ENCODE results near the gene ACOXL.

The ACOXL gene

DNA sequence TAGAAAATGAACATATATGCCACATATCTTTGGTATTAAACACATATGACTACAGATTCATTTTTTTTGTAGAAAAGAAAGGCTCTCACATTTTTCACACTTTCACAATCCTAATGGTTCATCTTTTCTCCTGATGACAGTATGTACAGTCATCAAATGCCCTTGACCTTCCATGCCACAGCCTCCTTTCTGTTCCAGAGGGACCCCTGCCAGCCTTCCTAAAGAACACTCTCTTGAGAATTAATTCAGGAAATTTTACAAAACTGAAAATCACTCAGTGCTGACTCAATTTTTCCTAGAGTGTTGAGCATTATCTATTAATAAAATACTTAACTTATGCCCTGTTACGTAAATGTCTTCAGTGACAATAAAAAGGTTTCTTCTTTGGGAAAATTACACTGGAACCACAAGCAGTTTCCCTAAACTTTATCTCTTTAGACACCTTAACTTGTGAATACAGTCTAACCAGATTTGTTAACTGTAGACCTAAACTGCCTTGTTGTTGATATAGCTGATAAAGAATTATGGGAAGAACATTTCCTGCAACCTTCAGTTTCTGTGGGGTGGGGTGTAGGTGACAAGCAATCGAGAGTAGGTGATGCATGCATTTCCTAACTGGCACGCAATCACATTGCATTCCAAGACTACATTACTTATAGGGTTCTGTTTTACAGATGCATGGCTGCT, 15.3 kb upstream of the ACOXL start:
- no peak for DNase-seq (ENCODE audit: low read depth)
- H3K4me3 ChIP-seq (ENCODE audit: low read depth, low read length): no peak overlapping the region

DNA sequence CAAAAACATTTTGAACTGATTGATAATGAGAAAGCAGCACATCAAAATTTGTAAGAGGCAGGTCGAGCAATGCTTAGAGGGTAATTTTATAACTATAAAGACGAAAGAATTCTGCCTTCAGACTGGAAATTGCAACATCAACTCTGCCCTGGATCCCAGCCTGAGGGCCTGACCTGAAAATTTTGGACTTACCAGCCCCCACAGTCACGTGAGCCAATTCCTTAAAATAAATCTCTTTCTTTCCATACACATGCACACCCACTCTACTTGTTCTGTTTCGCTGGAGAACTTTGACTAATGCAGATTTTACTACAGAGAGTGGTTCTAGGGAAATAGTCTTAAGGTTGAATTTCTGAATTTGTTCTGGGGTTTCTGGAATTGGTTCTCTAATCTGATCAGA, 14.6 kb upstream of the ACOXL start:
- DNase-seq (ENCODE audit: low read depth): no peak
- H3K4me3 ChIP-seq (ENCODE audit: low read depth, low read length): no peak overlapping the region
- TF ChIP-seq, protein P1, sequence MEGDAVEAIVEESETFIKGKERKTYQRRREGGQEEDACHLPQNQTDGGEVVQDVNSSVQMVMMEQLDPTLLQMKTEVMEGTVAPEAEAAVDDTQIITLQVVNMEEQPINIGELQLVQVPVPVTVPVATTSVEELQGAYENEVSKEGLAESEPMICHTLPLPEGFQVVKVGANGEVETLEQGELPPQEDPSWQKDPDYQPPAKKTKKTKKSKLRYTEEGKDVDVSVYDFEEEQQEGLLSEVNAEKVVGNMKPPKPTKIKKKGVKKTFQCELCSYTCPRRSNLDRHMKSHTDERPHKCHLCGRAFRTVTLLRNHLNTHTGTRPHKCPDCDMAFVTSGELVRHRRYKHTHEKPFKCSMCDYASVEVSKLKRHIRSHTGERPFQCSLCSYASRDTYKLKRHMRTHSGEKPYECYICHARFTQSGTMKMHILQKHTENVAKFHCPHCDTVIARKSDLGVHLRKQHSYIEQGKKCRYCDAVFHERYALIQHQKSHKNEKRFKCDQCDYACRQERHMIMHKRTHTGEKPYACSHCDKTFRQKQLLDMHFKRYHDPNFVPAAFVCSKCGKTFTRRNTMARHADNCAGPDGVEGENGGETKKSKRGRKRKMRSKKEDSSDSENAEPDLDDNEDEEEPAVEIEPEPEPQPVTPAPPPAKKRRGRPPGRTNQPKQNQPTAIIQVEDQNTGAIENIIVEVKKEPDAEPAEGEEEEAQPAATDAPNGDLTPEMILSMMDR (IDR thresholded peaks at IDR 0.05; ENCODE audit: control insufficient read depth, extremely low read depth, insufficient read depth): no peak

More for the DNA sequence above, 15.3 kb upstream of the ACOXL start:
- TF ChIP-seq, protein P1 (IDR thresholded peaks at IDR 0.05; ENCODE audit: control insufficient read depth, extremely low read depth, insufficient read depth): no peak

DNA sequence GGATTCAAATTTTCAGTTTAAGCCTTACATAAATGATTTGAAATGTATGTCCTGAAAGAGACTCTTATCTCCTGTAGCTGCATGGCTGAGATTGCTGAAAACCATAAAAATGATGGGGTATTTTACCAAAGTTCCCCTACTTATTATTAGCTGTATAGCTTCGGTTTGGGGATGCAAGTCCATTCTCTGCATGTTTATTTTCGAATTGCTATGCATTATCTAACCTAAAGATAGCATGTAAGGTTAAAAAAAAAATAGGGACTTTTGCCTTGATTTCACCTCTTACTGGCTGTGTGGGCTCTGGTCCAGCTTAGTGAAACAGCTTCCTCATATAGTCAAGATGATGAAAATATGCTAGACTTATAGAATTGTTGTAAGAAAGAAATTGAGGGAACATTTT, 14.0 kb upstream of the ACOXL start:
- DNase-seq (ENCODE audit: low read depth): no peak
- no peak overlapping the region for H3K4me3 ChIP-seq (ENCODE audit: low read depth, low read length)
- TF ChIP-seq, protein P1 (IDR thresholded peaks at IDR 0.05; ENCODE audit: control insufficient read depth, extremely low read depth, insufficient read depth): no peak

DNA sequence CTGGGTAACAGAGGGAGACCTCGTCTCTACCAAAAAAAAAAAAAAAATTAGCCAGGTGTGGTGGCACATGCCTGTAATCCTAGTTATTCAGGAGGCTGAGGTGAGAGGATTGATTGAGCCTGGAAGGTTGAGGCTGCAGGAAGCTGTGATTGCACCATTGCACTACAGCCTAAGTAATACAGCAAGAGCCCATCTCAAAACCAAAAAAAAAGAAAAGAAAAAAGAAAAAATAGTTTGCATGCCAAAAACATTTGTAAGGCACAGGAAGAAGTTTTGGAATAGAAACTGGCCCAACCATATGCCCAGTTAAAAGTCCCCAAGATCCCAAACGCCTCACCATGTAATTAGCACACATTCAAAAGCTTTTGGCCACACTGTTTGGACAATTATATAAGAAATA, 13.4 kb upstream of the ACOXL start:
- H3K4me3 ChIP-seq (ENCODE audit: low read depth, low read length): no peak overlapping the region
- TF ChIP-seq, protein P1 (IDR thresholded peaks at IDR 0.05; ENCODE audit: control insufficient read depth, extremely low read depth, insufficient read depth): no peak
- no peak for DNase-seq (ENCODE audit: low read depth)

DNA sequence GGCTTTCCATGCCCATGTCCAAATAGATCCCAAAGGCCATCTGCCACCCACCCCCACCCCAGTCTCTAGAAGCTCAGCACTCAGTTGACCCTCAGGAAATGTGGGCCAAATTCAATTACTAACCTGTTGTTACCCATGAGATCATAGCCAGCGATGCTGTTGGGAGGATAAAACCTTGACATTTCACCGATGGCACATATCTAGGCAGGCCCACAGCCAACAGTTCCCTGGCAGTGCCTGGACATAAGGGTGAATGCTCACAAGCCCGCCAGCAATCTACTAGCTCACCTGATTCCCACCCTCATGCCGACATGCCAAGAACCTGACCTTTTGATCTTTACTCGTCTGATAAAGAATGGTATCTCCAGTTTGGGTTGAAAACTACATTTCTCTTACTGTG, 11.8 kb upstream of the ACOXL start:
- H3K4me3 ChIP-seq (ENCODE audit: low read depth, low read length): no peak overlapping the region
- TF ChIP-seq, protein P1 (IDR thresholded peaks at IDR 0.05; ENCODE audit: control insufficient read depth, extremely low read depth, insufficient read depth): no peak
- DNase-seq (ENCODE audit: low read depth): no peak

- DNase-seq (ENCODE audit: low read depth): no peak
- TF ChIP-seq, protein P1 (IDR thresholded peaks at IDR 0.05; ENCODE audit: control insufficient read depth, extremely low read depth, insufficient read depth): no peak
- H3K4me3 ChIP-seq (ENCODE audit: low read depth, low read length): no peak overlapping the region
Measured at GRCh38 chr2:110724820-110725219, 7.6 kb upstream of the ACOXL start.

DNA sequence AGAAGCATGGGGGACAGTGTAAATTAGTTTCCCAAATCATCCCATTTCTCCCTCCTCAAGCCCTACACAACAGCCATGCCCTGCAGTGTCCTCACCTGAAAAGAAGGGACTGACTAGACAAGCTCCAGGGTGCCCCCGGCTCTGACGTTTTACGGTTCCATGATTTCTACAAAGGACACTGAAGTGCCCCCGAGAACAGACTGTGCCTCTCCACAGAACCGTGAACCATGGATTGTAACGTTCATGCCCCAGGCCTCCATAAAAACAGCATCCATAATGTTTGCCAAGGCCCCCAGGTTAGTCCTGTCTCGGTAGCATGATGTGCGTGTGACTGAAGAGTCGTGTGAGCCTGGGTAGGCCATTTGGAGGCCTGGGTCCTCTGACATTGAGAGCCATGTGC, 7.0 kb upstream of the ACOXL start:
- TF ChIP-seq, protein P1 (IDR thresholded peaks at IDR 0.05; ENCODE audit: control insufficient read depth, extremely low read depth, insufficient read depth): no peak
- no peak overlapping the region for H3K4me3 ChIP-seq (ENCODE audit: low read depth, low read length)
- no peak for DNase-seq (ENCODE audit: low read depth)

Data from LNCaP clone FGC (cell line).